OCI-LY7 (cell line): Measurements from ENCODE around the gene STK35.

Experiments
- EZH2phosphoT487 ChIP-seq: fragments of 200-600 bp; sonication (generic); IDR thresholded peaks from 2 replicates; pipeline ENCODE4 v1.6.1; 2018; ENCODE audit warnings: low read depth, borderline replicate concordance, mild to moderate bottlenecking, mixed run types, antibody characterized with exemption, low read length, moderate library complexity, mixed read lengths
- TF ChIP-seq, protein P1 (sequence below): fragments of 200-600 bp; sonication (generic); conservative IDR thresholded peaks from 2 replicates; pipeline ENCODE4 v1.5.1; 2014; ENCODE audit warnings: mild to moderate bottlenecking, antibody characterized with exemption, low read length, moderate library complexity, mixed read lengths

DNA sequence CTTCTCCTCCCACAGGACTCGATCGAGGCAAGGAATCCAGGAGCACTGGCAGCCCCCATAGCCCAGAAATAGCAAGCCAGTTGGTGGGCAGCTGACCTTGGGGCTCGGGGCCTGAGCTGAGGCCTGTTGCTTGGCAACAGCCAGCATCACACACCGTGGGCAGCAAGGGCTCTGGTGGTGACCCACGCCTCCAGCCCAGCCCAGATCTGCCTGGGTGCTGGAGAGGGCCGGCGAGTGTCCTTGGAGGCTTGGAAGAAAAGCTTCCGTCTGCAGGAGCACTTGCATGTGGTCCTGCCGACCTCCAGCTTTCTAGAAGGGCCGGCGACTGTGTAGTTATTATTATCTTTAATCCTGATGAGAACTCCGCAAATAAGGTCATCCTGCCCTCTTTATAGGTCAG is 67.3 kb downstream of the STK35 start:
- TF ChIP-seq, protein P1, sequence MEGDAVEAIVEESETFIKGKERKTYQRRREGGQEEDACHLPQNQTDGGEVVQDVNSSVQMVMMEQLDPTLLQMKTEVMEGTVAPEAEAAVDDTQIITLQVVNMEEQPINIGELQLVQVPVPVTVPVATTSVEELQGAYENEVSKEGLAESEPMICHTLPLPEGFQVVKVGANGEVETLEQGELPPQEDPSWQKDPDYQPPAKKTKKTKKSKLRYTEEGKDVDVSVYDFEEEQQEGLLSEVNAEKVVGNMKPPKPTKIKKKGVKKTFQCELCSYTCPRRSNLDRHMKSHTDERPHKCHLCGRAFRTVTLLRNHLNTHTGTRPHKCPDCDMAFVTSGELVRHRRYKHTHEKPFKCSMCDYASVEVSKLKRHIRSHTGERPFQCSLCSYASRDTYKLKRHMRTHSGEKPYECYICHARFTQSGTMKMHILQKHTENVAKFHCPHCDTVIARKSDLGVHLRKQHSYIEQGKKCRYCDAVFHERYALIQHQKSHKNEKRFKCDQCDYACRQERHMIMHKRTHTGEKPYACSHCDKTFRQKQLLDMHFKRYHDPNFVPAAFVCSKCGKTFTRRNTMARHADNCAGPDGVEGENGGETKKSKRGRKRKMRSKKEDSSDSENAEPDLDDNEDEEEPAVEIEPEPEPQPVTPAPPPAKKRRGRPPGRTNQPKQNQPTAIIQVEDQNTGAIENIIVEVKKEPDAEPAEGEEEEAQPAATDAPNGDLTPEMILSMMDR, result no peak
- no peak for TF ChIP-seq EZH2phosphoT487
